GM19467 (cell line): ENCODE data around the gene LY9.
"Not testable (repeated sequence)": the region's sequence is repeated elsewhere in the genome, so short reads cannot be mapped to it uniquely, and the experiment has no call there.

Experiments
- ATAC-seq: cut with Tn5 transposase; IDR thresholded peaks from one replicate; pipeline ENCODE4 v1.9.1; 2021; ENCODE audit warnings: mild to moderate bottlenecking, moderate library complexity; ENCODE audit not compliant: unreplicated experiment

LY9 gene

GRCh38 chr1:160863061-160863773 is 67.2 kb downstream of the LY9 start:
- no peak for ATAC-seq

- ATAC-seq, result no peak
Observed at GRCh38 chr1:160863774-160864131, 67.8 kb downstream of the LY9 start.

GRCh38 chr1:160864173-160864572 is 68.2 kb downstream of the LY9 start:
- ATAC-seq, result no peak

- no peak for ATAC-seq
Observed at GRCh38 chr1:160865337-160865736, 69.4 kb downstream of the LY9 start.

GRCh38 chr1:160866001-160866694 is 70.2 kb downstream of the LY9 start:
- ATAC-seq, result no peak

- no peak for ATAC-seq
Observed at GRCh38 chr1:160866695-160867260, 70.8 kb downstream of the LY9 start.

- not testable (repeated sequence) for ATAC-seq
Observed at GRCh38 chr1:160867651-160868050, 71.7 kb downstream of the LY9 start.

- no peak for ATAC-seq
Observed at GRCh38 chr1:160868141-160868540, 72.2 kb downstream of the LY9 start.

- no peak for ATAC-seq
Observed at GRCh38 chr1:160874935-160875334, 79.0 kb downstream of the LY9 start.

- not testable (repeated sequence) for ATAC-seq
Observed at GRCh38 chr1:160875591-160875990, 79.6 kb downstream of the LY9 start.

GRCh38 chr1:160876311-160876710 is 80.3 kb downstream of the LY9 start:
- ATAC-seq, result no peak

- no peak for ATAC-seq
Observed at GRCh38 chr1:160877221-160877620, 81.2 kb downstream of the LY9 start.
